BLaER1 (cell line): ENCODE data around the gene SMPD1.

Source experiments
- H3K27ac ChIP-seq: shearing (Covaris generic); formaldehyde crosslinking; 2 replicates; pipeline ENCODE4 v1.8.1; 2022
- H3K27me3 ChIP-seq: shearing (Covaris generic); formaldehyde crosslinking; 2 replicates; pipeline ENCODE4 v1.8.1; 2022
- H3K36me3 ChIP-seq: shearing (Covaris generic); formaldehyde crosslinking; 2 replicates; pipeline ENCODE4 v1.8.1; 2022
- H3K4me1 ChIP-seq: shearing (Covaris generic); formaldehyde crosslinking; 2 replicates; pipeline ENCODE4 v1.8.1; 2022
- H3K4me2 ChIP-seq: shearing (Covaris generic); formaldehyde crosslinking; 2 replicates; pipeline ENCODE4 v1.8.1; 2022
- H3K4me3 ChIP-seq: shearing (Covaris generic); formaldehyde crosslinking; 2 replicates; pipeline ENCODE4 v1.8.1; 2022
- H3K9ac ChIP-seq: shearing (Covaris generic); formaldehyde crosslinking; 2 replicates; pipeline ENCODE4 v1.8.1; 2022
- H3K9me3 ChIP-seq: shearing (Covaris generic); formaldehyde crosslinking; 2 replicates; pipeline ENCODE4 v1.8.1; 2022
- H4K20me1 ChIP-seq: shearing (Covaris generic); formaldehyde crosslinking; 2 replicates; pipeline ENCODE4 v1.8.1; 2022
- Cebpa-rat ChIP-seq: shearing (Covaris generic); IDR thresholded peaks from 2 replicates; pipeline ENCODE4 v1.8.1; 2022

Gene SMPD1

DNA sequence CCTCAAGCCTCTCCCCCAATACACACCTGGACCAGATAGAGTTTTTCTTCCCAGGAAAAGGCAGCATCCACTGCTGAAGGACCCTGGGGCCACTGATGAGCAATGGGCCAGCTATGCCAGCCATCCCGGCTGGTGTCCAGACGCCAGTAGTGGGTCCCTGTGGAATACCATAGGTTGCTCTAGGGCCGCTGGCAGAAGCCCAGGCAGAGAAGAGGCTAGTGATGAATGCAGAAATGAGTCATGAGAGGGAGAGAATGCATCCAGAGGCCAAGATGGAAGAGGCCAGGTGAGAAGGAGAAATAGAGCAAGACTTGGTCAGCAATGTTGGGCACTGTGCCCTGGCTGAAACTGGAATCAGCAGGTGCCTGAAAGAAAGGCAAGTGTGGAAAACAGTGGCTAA is 41.6 kb downstream of the SMPD1 start:
- Histone ChIP-seq H3K9me3 (no peaks in the 10 kb centered on the region; the same call in 1 of the 2 replicates), H3K9ac (no peak overlapping the region), H3K4me2 (no peak overlapping the region), H3K27me3 (no peaks in the 10 kb centered on the region), H3K36me3 (no peaks in the 10 kb centered on the region), H4K20me1 (no peaks in the 10 kb centered on the region), H3K4me1 (peaks cover 42% of the 10 kb centered on the region), H3K4me3 (no peak overlapping the region), H3K27ac (no peak overlapping the region)
- TF ChIP-seq Cebpa-rat, result no peak

DNA sequence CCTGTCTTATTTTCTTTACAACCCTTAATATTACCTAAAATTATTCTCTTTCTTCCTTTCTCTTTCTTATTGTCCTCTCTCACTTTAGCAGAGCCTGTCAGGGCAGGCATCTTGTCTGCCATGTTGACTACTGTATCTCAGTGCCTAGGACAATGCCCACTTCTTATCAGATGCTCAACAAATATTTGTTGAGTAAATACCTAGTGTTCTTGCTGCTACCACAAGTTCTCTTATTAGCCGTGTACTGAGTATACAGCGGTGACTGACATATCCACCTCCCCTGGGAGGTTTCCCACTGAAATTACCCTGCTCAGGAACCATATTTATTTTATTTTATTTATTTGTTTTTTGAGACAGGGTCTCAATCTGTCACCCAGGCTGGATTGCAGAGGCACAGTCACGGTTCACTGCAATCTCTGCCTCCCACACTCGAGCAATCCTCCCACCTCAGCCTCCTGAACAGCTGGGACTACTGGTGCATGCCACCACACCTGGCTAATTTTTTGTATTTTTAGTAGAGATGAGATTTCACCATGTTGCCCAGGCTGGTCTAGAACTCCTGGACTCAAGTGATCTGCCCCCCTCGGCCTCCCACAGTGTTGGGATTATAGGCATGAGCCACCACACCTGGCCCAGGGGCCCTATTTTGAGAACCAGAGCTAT is 43.9 kb downstream of the SMPD1 start:
- Histone ChIP-seq H3K4me2 (peak overlapping the region; percentile 59), H3K27me3 (no peaks in the 10 kb centered on the region), H4K20me1 (no peaks in the 10 kb centered on the region)

DNA sequence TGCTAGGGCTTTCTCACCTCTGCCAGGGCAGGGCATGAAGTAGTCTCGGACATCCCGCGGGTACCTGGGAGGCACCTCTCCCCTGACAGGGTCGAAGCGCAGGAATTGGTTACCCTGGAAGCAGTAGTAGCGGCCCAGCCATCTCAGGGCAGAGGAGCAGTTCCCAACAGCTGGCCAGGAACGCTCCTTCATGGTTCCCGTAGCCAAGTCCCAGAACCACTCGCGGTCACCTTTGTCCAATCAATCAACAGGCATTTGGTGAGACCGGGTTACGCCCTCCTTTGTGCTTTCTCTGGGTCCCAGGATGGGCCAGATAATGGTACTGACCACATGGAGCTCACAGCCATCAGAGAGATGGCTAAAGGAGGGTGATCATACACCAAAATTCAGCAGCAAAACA is 47.1 kb downstream of the SMPD1 start:
- Histone ChIP-seq H4K20me1 (no peaks in the 10 kb centered on the region), H3K9me3 (no peaks in the 10 kb centered on the region; the same call in 1 of the 2 replicates), H3K27ac (no peak overlapping the region), H3K4me2 (peak overlapping the region; percentile 23; the same call in 1 of the 2 replicates), H3K9ac (no peak overlapping the region), H3K4me3 (no peak overlapping the region), H3K36me3 (no peaks in the 10 kb centered on the region), H3K27me3 (no peaks in the 10 kb centered on the region), H3K4me1 (peaks cover 57% of the 10 kb centered on the region)
- no peak for TF ChIP-seq Cebpa-rat

More for the DNA sequence above, 43.9 kb downstream of the SMPD1 start:
- H3K4me1 ChIP-seq, result peaks cover 57% of the 10 kb centered on the region
- no peaks in the 10 kb centered on the region; the same call in 1 of the 2 replicates for H3K9me3 ChIP-seq
- no peak overlapping the region for H3K4me3 ChIP-seq
- TF ChIP-seq Cebpa-rat, result no peak
- H3K36me3 ChIP-seq, result no peaks in the 10 kb centered on the region
- H3K9ac ChIP-seq, result no peak overlapping the region
- H3K27ac ChIP-seq, result peak overlapping the region; percentile 25; the same call in 1 of the 2 replicates

GRCh38 chr11:6437993-6438392 is 47.7 kb downstream of the SMPD1 start:
- H3K27me3 ChIP-seq, result no peaks in the 10 kb centered on the region
- H3K36me3 ChIP-seq, result no peaks in the 10 kb centered on the region
- no peak overlapping the region for H3K27ac ChIP-seq
- no peaks in the 10 kb centered on the region; the same call in 1 of the 2 replicates for H3K9me3 ChIP-seq
- peaks cover 54% of the 10 kb centered on the region for H3K4me1 ChIP-seq
- H3K9ac ChIP-seq, result no peak overlapping the region
- H3K4me2 ChIP-seq, result peak overlapping the region; percentile 23
- H3K4me3 ChIP-seq, result no peak overlapping the region
- no peak for TF ChIP-seq Cebpa-rat
- H4K20me1 ChIP-seq, result no peaks in the 10 kb centered on the region

- no peak overlapping the region for H3K4me3 ChIP-seq
- no peaks in the 10 kb centered on the region for H3K27me3 ChIP-seq
- H3K4me2 ChIP-seq, result no peak overlapping the region
- no peaks in the 10 kb centered on the region; the same call in 1 of the 2 replicates for H3K9me3 ChIP-seq
- H4K20me1 ChIP-seq, result no peaks in the 10 kb centered on the region
- H3K9ac ChIP-seq, result no peak overlapping the region
- H3K36me3 ChIP-seq, result no peaks in the 10 kb centered on the region
- no peak for TF ChIP-seq Cebpa-rat
- H3K27ac ChIP-seq, result no peak overlapping the region
- H3K4me1 ChIP-seq, result peaks cover 43% of the 10 kb centered on the region
Measured at GRCh38 chr11:6438979-6439571, 48.8 kb downstream of the SMPD1 start.

- Histone ChIP-seq H4K20me1 (no peaks in the 10 kb centered on the region), H3K36me3 (no peaks in the 10 kb centered on the region), H3K9me3 (no peaks in the 10 kb centered on the region; the same call in 1 of the 2 replicates), H3K4me2 (no peak within 1 kb of the TSS), H3K9ac (no peak within 1 kb of the TSS), H3K4me3 (no peak within 1 kb of the TSS), H3K27ac (no peak within 1 kb of the TSS), H3K27me3 (no peaks in the 10 kb centered on the region), H3K4me1 (peaks cover 25% of the 10 kb centered on the region)
- no peak for TF ChIP-seq Cebpa-rat
Measured at GRCh38 chr11:6440906-6441358, 50.7 kb downstream of the SMPD1 start, which contains the start of gene HPX. TSS of gene HPX (minus strand) at chr11:6440987. CDS start at chr11:6440963, 24 bp downstream.

- Histone ChIP-seq H3K9me3 (no peaks in the 10 kb centered on the region), H3K9ac (no peak overlapping the region), H3K27me3 (no peaks in the 10 kb centered on the region), H3K36me3 (no peaks in the 10 kb centered on the region), H3K27ac (no peak overlapping the region), H3K4me1 (peaks cover 10% of the 10 kb centered on the region), H3K4me3 (no peak overlapping the region), H4K20me1 (no peaks in the 10 kb centered on the region), H3K4me2 (no peak overlapping the region)
- no peak for TF ChIP-seq Cebpa-rat
Measured at GRCh38 chr11:6442441-6442840, 52.2 kb downstream of the SMPD1 start.

DNA sequence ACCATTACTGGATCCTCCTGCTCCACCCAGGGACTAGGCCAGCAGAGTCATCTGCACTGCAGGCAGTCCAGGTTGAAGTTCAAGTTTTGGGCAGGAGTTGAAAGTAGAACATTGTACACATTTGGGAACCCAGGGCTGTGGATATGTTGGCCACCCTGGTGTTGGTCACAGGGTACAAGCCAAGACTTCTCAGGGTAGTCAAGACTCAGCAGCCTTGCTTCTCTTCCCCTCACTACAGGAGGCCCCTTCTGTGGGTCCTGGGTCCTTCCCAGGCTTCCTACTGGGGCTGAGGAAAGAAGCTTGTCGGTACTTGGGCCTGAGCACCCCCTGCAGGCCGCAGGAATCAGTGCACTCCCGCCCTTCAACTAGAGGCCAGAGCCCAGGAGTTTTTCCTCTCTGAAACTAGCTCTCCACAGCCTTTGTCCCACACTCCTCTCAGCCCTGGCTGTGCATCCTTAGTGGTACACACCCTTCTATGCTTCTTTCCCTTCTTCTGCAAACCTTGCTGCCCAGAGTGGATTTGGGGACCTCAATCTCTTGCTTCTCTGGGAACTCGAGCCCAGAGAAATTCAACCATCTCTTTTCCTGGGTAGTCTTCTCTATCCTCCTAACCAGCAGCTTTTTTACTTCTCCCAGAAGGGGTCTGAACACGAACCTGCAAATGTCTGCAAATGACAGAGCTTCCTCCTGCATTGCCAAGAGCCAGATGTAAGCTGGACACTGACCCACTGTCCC is 53.2 kb downstream of the SMPD1 start:
- no peak for TF ChIP-seq Cebpa-rat
- H3K4me1 ChIP-seq, result peaks cover under 1% of the 10 kb centered on the region; the same call in 1 of the 2 replicates
- H3K27ac ChIP-seq, result no peak overlapping the region
- H4K20me1 ChIP-seq, result no peaks in the 10 kb centered on the region
- H3K4me3 ChIP-seq, result no peak overlapping the region
- H3K27me3 ChIP-seq, result no peaks in the 10 kb centered on the region
- H3K4me2 ChIP-seq, result no peak overlapping the region
- no peak overlapping the region for H3K9ac ChIP-seq
- H3K9me3 ChIP-seq, result no peaks in the 10 kb centered on the region
- no peaks in the 10 kb centered on the region for H3K36me3 ChIP-seq
